ENCODE measurements around the gene HAAO. TPM values are rescaled to one million over a fixed set of nuclear protein-coding genes. Genes with fewer than 3 reads are reported as not detected.

The HAAO gene
- total and polyA plus RNA-seq, 2 of the 13 experiments (the other 11 are each of a cell fraction or from before 2014, with no cell fraction given): 36.1 to 42.7 TPM

GRCh38 chr2:42804891-42805290 lies 12.5 kb upstream of the HAAO start:
- POLR2A ChIA-PET: interaction anchor here (1.0 to 2.3 kb wide), 2 partner anchors 11 to 17 kb away, joined by 3 to 40 read pairs; partner anchors contain the start of gene HAAO
- intact Hi-C loops (cut with micrococcal nuclease; ENCODE audit: unreplicated experiment): loop anchor here (1.0 kb wide), 1 partner anchor 11 kb away; no protein-coding TSS in a partner anchor

More at GRCh38 chr2:42804891-42805290, 12.5 kb upstream of the HAAO start:
- TF ChIP-seq ZNF180 (CRISPR knock-in tag; IDR thresholded peaks at IDR 0.05; ENCODE audit: borderline replicate concordance, low read depth): no peak
- TF ChIP-seq USF2 (IDR thresholded peaks at IDR 0.05; ENCODE audit: low read depth, low read length): no peak
- TF ChIP-seq USF2 (CRISPR knock-in tag; IDR thresholded peaks at IDR 0.05; ENCODE audit: borderline replicate concordance): 0 out of 2 replicates have a peak, but pooled peaks have one; percentile 18
- TF ChIP-seq FOXO4 (CRISPR knock-in tag; conservative IDR thresholded peaks at IDR 0.05): 0 out of 2 replicates have a peak, but pooled peaks have one; percentile 35
- Histone ChIP-seq H3K4me1 (ENCODE audit: insufficient read depth, low read length) (peaks cover 25% of the 10 kb centered on the region), H3K9ac (ENCODE audit: insufficient read depth, low read depth, low read length) (no peak overlapping the region), H3K36me3 (replicated peaks in 1 of 2; ENCODE audit: control insufficient read depth in 1 of 2, insufficient read depth in 2 of 2, low read length in 2 of 2) (no peaks in the 10 kb centered on the region), H3K27me3 (ENCODE audit: control insufficient read depth in 1 of 2, insufficient read depth in 2 of 2, low read length in 2 of 2) (no peaks in the 10 kb centered on the region; a peak in 1 of 5 replicates), H3K4me3 (replicated peaks in 1 of 3; ENCODE audit: insufficient read depth in 1 of 3, low read depth in 2 of 3, low read length in 3 of 3) (no peak overlapping the region), H4K20me1 (ENCODE audit: insufficient read depth, low read length) (no peaks in the 10 kb centered on the region), H3K79me2 (ENCODE audit: insufficient read depth, low read length) (no peaks in the 10 kb centered on the region), H3K9me3 (ENCODE audit: low read length) (no peaks in the 10 kb centered on the region), H3K27ac (ENCODE audit: extremely low read length, insufficient read depth, low read length) (no peak overlapping the region), H3K4me2 (ENCODE audit: low read depth, low read length) (no peak overlapping the region), H2AFZ (ENCODE audit: low read length) (no peak overlapping the region)
- BruUV-seq (replicated peaks): no TSS peak
- in situ Hi-C loops (cut with HindIII; ENCODE audit: extremely low pct_ligation_motif_present, low pct_unique_long_range_greater_than_20kb): no loop called here
- no peak for ATAC-seq
- 50% methylated on average over 5 of the region's 5 CpGs for WGBS (ENCODE audit: low lambda C conversion rate)
- CTCF ChIA-PET (ENCODE audit: low intra/inter-chr PET ratio, low total read pairs): no interaction called here
- FAIRE-seq: no peak
- no peak for DNase-seq (ENCODE audit: low spot score)
